K562 (cell line): ENCODE data around the gene UVRAG. TPM values are rescaled to one million over a fixed set of nuclear protein-coding genes. Genes with fewer than 3 reads are reported as not detected.

Experiments used
- ATAC-seq: fragments of 200-7000 bp; cut with Tn5 transposase; 3 replicates; pipeline ENCODE4 v1.9.1; 2020; ENCODE audit warnings: moderate library complexity
- BruUV-seq: library from RNA; stranded (reverse); fragments of 400-500 nt; replicated peaks from 2 replicates; lab custom pipeline; 2021; lab: Mats Ljungman, UMichigan
- CTCF ChIA-PET: fragments of 300-600 bp; formaldehyde crosslinking; extraction: SDS; loops from one replicate; lab custom pipeline; 2021; ENCODE audit warnings: low intra/inter-chr PET ratio; lab: Yijun Ruan, JAX
- POLR2A ChIA-PET: fragments of 300-600, 350-650 bp; sonication (Branson Sonifier 250); formaldehyde crosslinking; extraction: SDS; loops from one replicate; lab custom pipeline; 2021; ENCODE audit warnings: antibody characterized with exemption, inconsistent platforms; lab: Yijun Ruan, JAX
- DNase-seq, 4 experiments: peaks; one replicate each; pipeline versions ENCODE4 v3.0.0 to v3.0.0-alpha.2; 2011 to 2018; ENCODE audit warnings: low spot score in 3 of 4, mixed read lengths in 3 of 4; ENCODE audit errors: extremely low read depth in 1 of 4
- FAIRE-seq: peaks from 2 replicates; lab custom pipeline; 2011; peaks lifted over from hg19 to GRCh38; lab: Jason Lieb, UNC
- H2AFZ ChIP-seq: 2 replicates; pipeline ENCODE4 v1.6.0; 2011; ENCODE audit warnings: low read depth, low read length, control low read depth, inconsistent platforms
- H3K27ac ChIP-seq: fragments of 200-600 bp; 3 replicates; pipeline ENCODE4 v1.8.0; 2011; ENCODE audit warnings: low read depth, mild to moderate bottlenecking, control low read depth, inconsistent platforms, low read length, moderate library complexity, mixed read lengths; ENCODE audit errors: extremely low read depth
- H3K27me3 ChIP-seq, 2 experiments: fragments of 300-600 bp in 1 of 2; 2 replicates in 1 of 2; 3 replicates in 1 of 2; pipeline versions ENCODE4 v1.6.0 to v1.8.0; 2011; ENCODE audit warnings: inconsistent platforms in 2 of 2, low read length in 2 of 2, mild to moderate bottlenecking in 1 of 2, mixed read lengths in 1 of 2, moderate library complexity in 1 of 2; ENCODE audit not compliant: control insufficient read depth in 2 of 2, insufficient read depth in 2 of 2
- H3K36me3 ChIP-seq: fragments of 300-600 bp; 3 replicates; pipeline ENCODE4 v1.8.0; 2011; ENCODE audit warnings: mild to moderate bottlenecking, low read length, inconsistent platforms; ENCODE audit not compliant: control insufficient read depth, insufficient read depth
- H3K4me1 ChIP-seq, 2 experiments: fragments of 200-600 bp in 1 of 2; replicated peaks in 1 of 2; 2 replicates in 1 of 2; 3 replicates in 1 of 2; pipeline versions ENCODE4 v1.5.1 to v1.8.0; 2011; ENCODE audit warnings: inconsistent platforms in 2 of 2, low read length in 2 of 2, mild to moderate bottlenecking in 1 of 2, mixed read lengths in 1 of 2, moderate library complexity in 1 of 2; ENCODE audit not compliant: control insufficient read depth in 2 of 2, insufficient read depth in 2 of 2
- H3K4me2 ChIP-seq: 2 replicates; pipeline ENCODE4 v1.6.1; 2011; ENCODE audit warnings: low read length, control low read depth, inconsistent platforms, mixed read lengths; ENCODE audit not compliant: insufficient read depth
- H3K4me3 ChIP-seq: fragments of 200-600 bp; sonication (generic), shearing (Covaris generic); 2 replicates; pipeline ENCODE4 v1.5.1; 2016; ENCODE audit warnings: control low read depth, inconsistent platforms
- H3K79me2 ChIP-seq: fragments of 200-600 bp; 3 replicates; pipeline ENCODE4 v1.8.0; 2011; ENCODE audit warnings: low read length, inconsistent platforms; ENCODE audit not compliant: control insufficient read depth, insufficient read depth
- H3K9ac ChIP-seq, 2 experiments: 2 replicates each; pipeline versions ENCODE4 v1.6.0 to v1.6.1; 2011; ENCODE audit warnings: low read depth in 2 of 2, low read length in 2 of 2, control low read depth in 1 of 2, inconsistent platforms in 1 of 2, mild to moderate bottlenecking in 1 of 2, mixed read lengths in 1 of 2; ENCODE audit not compliant: insufficient read depth in 1 of 2
- H3K9me1 ChIP-seq: one replicate; pipeline ENCODE4 v1.6.0; 2011; ENCODE audit warnings: inconsistent platforms, mild to moderate bottlenecking, low read length, moderate library complexity; ENCODE audit not compliant: control insufficient read depth, insufficient read depth
- H3K9me3 ChIP-seq: replicated peaks from 2 replicates; pipeline ENCODE4 v1.5.1; 2011; ENCODE audit warnings: low read depth, low read length, inconsistent platforms; ENCODE audit not compliant: control insufficient read depth, insufficient read depth
- H4K20me1 ChIP-seq: replicated peaks from 2 replicates; pipeline ENCODE4 v1.6.1; 2011; ENCODE audit warnings: low read length, inconsistent platforms, mixed read lengths; ENCODE audit not compliant: control insufficient read depth, insufficient read depth
- HLTF ChIP-seq: fragments of 450-650 bp; IDR thresholded peaks from 2 replicates; pipeline ENCODE4 v1.6.1; 2016
- WGBS: fragments of 100-300 bp; shearing (Covaris generic); methylation state at CpG from one replicate; pipeline ENCODE4 v1.1.6; 2016; ENCODE audit warnings: low coverage, mixed read lengths; ENCODE audit not compliant: insufficient coverage; ENCODE audit errors: missing lambda C conversion rate; 5-methylcytosine and 5-hydroxymethylcytosine counted together
- in situ Hi-C: fragments of 300-500 bp; cut with MboI; formaldehyde crosslinking; loops from 4 replicates; pipeline ENCODE4 v1.15.0; 2018; ENCODE audit warnings: inconsistent platforms, mixed read lengths
- intact Hi-C: fragments of 100-400 bp; cut with micrococcal nuclease; formaldehyde crosslinking; loops from 2 replicates; pipeline ENCODE4 v1.14.2; 2022
- polyA plus RNA-seq, 8 experiments: library from polyadenylated mRNA; depleted of rRNA in 4 of 8; stranded (reverse) in 5 of 8; unstranded in 3 of 8; fragments of >200 nt; fragmentation: Nextera tagmentation in 2 of 8; fragmentation: Illumina TruSeq in 1 of 8; extraction: Ambion mirVana in 2 of 8; extraction: Trizol in 1 of 8; gene quantifications; 2 replicates each; pipeline versions ENCODE4 v1.2.1 to v1.2.3, GENCODE V29; 2011 to 2014; ENCODE audit warnings: inconsistent platforms in 1 of 8, missing spikeins in 1 of 8
- total RNA-seq, 7 experiments: library from RNA; depleted of rRNA in 6 of 7; stranded (reverse); fragments of >200 nt in 6 of 7; fragmentation: Illumina TruSeq in 2 of 7; extraction: Trizol in 2 of 7; gene quantifications; 2 replicates each; pipeline versions ENCODE4 v1.2.1 to v1.2.3, GENCODE V29; 2011 to 2021; ENCODE audit warnings: low replicate concordance in 1 of 7
- TF ChIP-seq, protein P1 (sequence below): sonication (generic); formaldehyde crosslinking; IDR thresholded peaks from 2 replicates; pipeline ENCODE4 v1.8.0; 2023; ENCODE audit warnings: mild to moderate bottlenecking, missing genetic modification reagents

The UVRAG gene
- total and polyA plus RNA-seq, 9 of the 15 experiments (the other 6 are each of a cell fraction or from before 2014, with no cell fraction given), result 3.1 to 17.8 (median 12.4) TPM

DNA sequence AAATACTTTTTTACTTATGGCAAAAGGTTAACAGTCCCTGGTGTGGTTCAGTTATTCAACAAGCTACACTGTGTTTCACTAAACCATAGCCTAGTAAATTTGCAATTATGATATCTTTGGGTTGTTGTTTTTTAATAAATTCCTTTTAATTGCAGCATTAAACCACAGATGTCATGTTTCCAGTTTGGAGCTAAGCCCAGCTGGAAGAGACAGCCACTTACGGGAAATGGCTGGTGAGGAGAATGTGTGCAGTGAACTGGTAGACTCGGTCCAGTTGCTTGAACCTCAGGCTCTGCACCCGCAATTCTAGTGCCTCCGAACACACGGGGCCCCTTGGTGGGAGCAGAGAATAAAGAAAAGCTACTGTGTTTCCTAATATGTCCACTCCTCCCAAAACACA lies 320.5 kb downstream of the UVRAG start:
- FAIRE-seq, result no peak

More for the DNA sequence above, 320.5 kb downstream of the UVRAG start:
- H3K27me3 ChIP-seq, result no peaks in the 10 kb centered on the region
- H3K4me2 ChIP-seq, result no peak overlapping the region
- in situ Hi-C loops, result no loop called here
- H3K9me3 ChIP-seq, result no peaks in the 10 kb centered on the region
- DNase-seq, result no peak
- TF ChIP-seq, protein P1, sequence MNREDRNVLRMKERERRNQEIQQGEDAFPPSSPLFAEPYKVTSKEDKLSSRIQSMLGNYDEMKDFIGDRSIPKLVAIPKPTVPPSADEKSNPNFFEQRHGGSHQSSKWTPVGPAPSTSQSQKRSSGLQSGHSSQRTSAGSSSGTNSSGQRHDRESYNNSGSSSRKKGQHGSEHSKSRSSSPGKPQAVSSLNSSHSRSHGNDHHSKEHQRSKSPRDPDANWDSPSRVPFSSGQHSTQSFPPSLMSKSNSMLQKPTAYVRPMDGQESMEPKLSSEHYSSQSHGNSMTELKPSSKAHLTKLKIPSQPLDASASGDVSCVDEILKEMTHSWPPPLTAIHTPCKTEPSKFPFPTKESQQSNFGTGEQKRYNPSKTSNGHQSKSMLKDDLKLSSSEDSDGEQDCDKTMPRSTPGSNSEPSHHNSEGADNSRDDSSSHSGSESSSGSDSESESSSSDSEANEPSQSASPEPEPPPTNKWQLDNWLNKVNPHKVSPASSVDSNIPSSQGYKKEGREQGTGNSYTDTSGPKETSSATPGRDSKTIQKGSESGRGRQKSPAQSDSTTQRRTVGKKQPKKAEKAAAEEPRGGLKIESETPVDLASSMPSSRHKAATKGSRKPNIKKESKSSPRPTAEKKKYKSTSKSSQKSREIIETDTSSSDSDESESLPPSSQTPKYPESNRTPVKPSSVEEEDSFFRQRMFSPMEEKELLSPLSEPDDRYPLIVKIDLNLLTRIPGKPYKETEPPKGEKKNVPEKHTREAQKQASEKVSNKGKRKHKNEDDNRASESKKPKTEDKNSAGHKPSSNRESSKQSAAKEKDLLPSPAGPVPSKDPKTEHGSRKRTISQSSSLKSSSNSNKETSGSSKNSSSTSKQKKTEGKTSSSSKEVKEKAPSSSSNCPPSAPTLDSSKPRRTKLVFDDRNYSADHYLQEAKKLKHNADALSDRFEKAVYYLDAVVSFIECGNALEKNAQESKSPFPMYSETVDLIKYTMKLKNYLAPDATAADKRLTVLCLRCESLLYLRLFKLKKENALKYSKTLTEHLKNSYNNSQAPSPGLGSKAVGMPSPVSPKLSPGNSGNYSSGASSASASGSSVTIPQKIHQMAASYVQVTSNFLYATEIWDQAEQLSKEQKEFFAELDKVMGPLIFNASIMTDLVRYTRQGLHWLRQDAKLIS (CRISPR knock-in tag), result no peak
- no peak for TF ChIP-seq HLTF
- TF ChIP-seq, all 486 proteins: peak for 0
- Histone ChIP-seq H2AFZ (no peak overlapping the region), H3K79me2 (no peaks in the 10 kb centered on the region), H3K36me3 (peaks cover under 1% of the 10 kb centered on the region; the same call in 1 of the 3 replicates), H4K20me1 (no peaks in the 10 kb centered on the region), H3K4me1 (no peaks in the 10 kb centered on the region; a peak in 1 of 5 replicates), H3K9me1 (no peaks in the 10 kb centered on the region), H3K4me3 (no peak overlapping the region), H3K9ac (no peak overlapping the region), H3K27ac (no peak overlapping the region)
- ATAC-seq, result no peak
- BruUV-seq, result no TSS peak
- 86% methylated on average over 5 of the region's 5 CpGs for WGBS
- CTCF ChIA-PET, result no interaction called here
- intact Hi-C loops, result no loop called here
- POLR2A ChIA-PET, result interaction anchor here (0.9 kb wide), 1 partner anchor 9 kb away, joined by 4 read pairs; no protein-coding TSS in a partner anchor
